Measurements from ENCODE around the gene EIF2AK3. TPM values are rescaled to one million over a fixed set of nuclear protein-coding genes. Genes with fewer than 3 reads are reported as not detected.

Gene EIF2AK3
- total and polyA plus RNA-seq, 2 experiments from 2014 or later = 7.5 to 15.5 TPM

DNA sequence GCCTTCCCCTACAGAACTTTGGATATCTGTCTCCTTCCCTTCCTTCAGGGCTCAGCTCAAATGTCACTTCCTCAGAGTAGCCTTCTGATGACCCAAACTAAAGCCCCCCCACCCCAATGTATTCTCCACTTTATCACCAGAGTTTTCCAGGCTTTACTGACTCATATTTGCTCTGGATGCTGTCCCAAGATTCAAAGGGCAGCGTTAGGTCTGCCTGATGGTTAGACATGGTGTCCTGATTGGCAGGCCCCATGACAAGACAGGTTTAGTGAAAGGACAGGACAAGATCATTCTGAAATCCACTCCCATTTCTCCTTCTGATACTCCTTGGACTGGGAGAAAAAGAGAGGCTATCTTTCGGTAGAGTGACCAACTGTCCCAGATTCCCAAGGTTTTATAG, 41.6 kb upstream of the EIF2AK3 start:
- no peak for DNase-seq

GRCh38 chr2:88667219-88667618, 40.0 kb upstream of the EIF2AK3 start:
- peaks cover 11% of the 10 kb centered on the region for H3K27me3 ChIP-seq (replicated peaks; ENCODE audit: insufficient read depth)

More for the DNA sequence above, 41.6 kb upstream of the EIF2AK3 start:
- TF ChIP-seq EZH2phosphoT487 (IDR thresholded peaks at IDR 0.05; ENCODE audit: insufficient read depth, low read depth) (no peak), EZH2 (IDR thresholded peaks at IDR 0.05; ENCODE audit: insufficient read depth, poor library complexity, severe bottlenecking) (no peak)
- H3K27ac ChIP-seq = no peak overlapping the region
- H3K9me2 ChIP-seq (ENCODE audit: insufficient read depth) = no peaks in the 10 kb centered on the region
- H2AFZ ChIP-seq = no peak overlapping the region
- H3K4me1 ChIP-seq (ENCODE audit: insufficient read depth) = no peaks in the 10 kb centered on the region
- no peak overlapping the region for H3K9ac ChIP-seq
- no peak overlapping the region for H3K4me3 ChIP-seq
- no peaks in the 10 kb centered on the region for H3K36me3 ChIP-seq (ENCODE audit: low read depth)
- H3K79me2 ChIP-seq (ENCODE audit: insufficient read depth) = no peaks in the 10 kb centered on the region
- H4K20me1 ChIP-seq (ENCODE audit: insufficient read depth) = no peaks in the 10 kb centered on the region
- in situ Hi-C loops (cut with MboI) = loop anchor here (5.0 kb wide), 1 partner anchor 77 kb away; no protein-coding TSS in a partner anchor
- H3F3A ChIP-seq (ENCODE audit: insufficient read depth) = no peaks in the 10 kb centered on the region
- 91 to 93% methylated on average over 2 of the region's 2 CpGs for WGBS, 2 experiments (ENCODE audit: low coverage in 1 of 2, low lambda C conversion rate in 2 of 2, missing lambda C conversion rate in 2 of 2)
- H3K9me3 ChIP-seq (ENCODE audit: low read depth) = no peaks in the 10 kb centered on the region
- peaks cover 3% of the 10 kb centered on the region for H3K27me3 ChIP-seq (replicated peaks; ENCODE audit: insufficient read depth)
- no peak overlapping the region for H3K4me2 ChIP-seq (ENCODE audit: unreplicated experiment)

DNA sequence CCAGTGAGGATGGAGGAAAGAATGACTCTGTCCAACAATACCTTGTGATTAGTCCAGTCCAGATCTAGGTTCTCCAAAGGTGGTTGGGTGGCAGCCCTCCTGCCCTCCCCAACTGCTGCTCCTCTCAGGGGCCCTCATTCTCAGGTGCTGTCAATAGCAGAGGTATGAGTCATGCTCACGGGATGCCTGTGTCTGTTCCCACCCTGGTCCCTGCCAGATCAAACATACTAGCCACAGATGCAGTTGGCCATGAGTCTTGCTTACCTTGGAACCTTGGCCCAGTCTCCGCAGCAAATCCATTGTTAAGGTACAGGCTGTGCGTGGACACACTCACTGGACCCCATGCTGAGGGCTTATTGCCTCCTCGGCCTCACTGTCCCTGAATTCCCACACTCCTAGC, 39.3 kb upstream of the EIF2AK3 start:
- H3K9me2 ChIP-seq (ENCODE audit: insufficient read depth) = no peaks in the 10 kb centered on the region
- no peak overlapping the region for H3K27ac ChIP-seq
- no peaks in the 10 kb centered on the region for H3F3A ChIP-seq (ENCODE audit: insufficient read depth)
- no peak overlapping the region for H3K9ac ChIP-seq
- H2AFZ ChIP-seq = no peak overlapping the region
- in situ Hi-C loops (cut with MboI) = loop anchor here (5.0 kb wide), 1 partner anchor 74 kb away; no protein-coding TSS in a partner anchor
- no peaks in the 10 kb centered on the region for H3K9me3 ChIP-seq (ENCODE audit: low read depth)
- no peak overlapping the region for H3K4me3 ChIP-seq
- no peaks in the 10 kb centered on the region for H4K20me1 ChIP-seq (ENCODE audit: insufficient read depth)
- H3K4me2 ChIP-seq (ENCODE audit: unreplicated experiment) = no peak overlapping the region
- no peaks in the 10 kb centered on the region for H3K36me3 ChIP-seq (ENCODE audit: low read depth)
- TF ChIP-seq EZH2phosphoT487 (IDR thresholded peaks at IDR 0.05; ENCODE audit: insufficient read depth, low read depth) (no peak), EZH2 (IDR thresholded peaks at IDR 0.05; ENCODE audit: insufficient read depth, poor library complexity, severe bottlenecking) (no peak)
- no peaks in the 10 kb centered on the region for H3K79me2 ChIP-seq (ENCODE audit: insufficient read depth)
- no peak for DNase-seq
- 53 to 75% methylated on average over 4 of the region's 4 CpGs for WGBS, 2 experiments (ENCODE audit: low coverage in 1 of 2, low lambda C conversion rate in 2 of 2, missing lambda C conversion rate in 2 of 2)
- H3K4me1 ChIP-seq (ENCODE audit: insufficient read depth) = no peaks in the 10 kb centered on the region
- H3K27me3 ChIP-seq (replicated peaks; ENCODE audit: insufficient read depth) = peaks cover 11% of the 10 kb centered on the region

More at GRCh38 chr2:88667219-88667618, 40.0 kb upstream of the EIF2AK3 start:
- Histone ChIP-seq H3K36me3 (ENCODE audit: low read depth) (no peaks in the 10 kb centered on the region), H3K9me3 (ENCODE audit: low read depth) (no peaks in the 10 kb centered on the region), H3K9me2 (ENCODE audit: insufficient read depth) (no peaks in the 10 kb centered on the region), H2AFZ (no peak overlapping the region), H3K4me1 (ENCODE audit: insufficient read depth) (no peaks in the 10 kb centered on the region), H4K20me1 (ENCODE audit: insufficient read depth) (no peaks in the 10 kb centered on the region), H3K79me2 (ENCODE audit: insufficient read depth) (no peaks in the 10 kb centered on the region), H3K4me3 (no peak overlapping the region), H3K4me2 (ENCODE audit: unreplicated experiment) (no peak overlapping the region), H3K9ac (no peak overlapping the region), H3K27ac (no peak overlapping the region), H3F3A (ENCODE audit: insufficient read depth) (no peaks in the 10 kb centered on the region)
- WGBS, 2 experiments (ENCODE audit: low coverage in 1 of 2, low lambda C conversion rate in 2 of 2, missing lambda C conversion rate in 2 of 2) = 62 to 67% methylated on average over 2 of the region's 2 CpGs
- in situ Hi-C loops (cut with MboI) = loop anchor here (5.0 kb wide), 1 partner anchor 75 kb away; no protein-coding TSS in a partner anchor
- no peak for DNase-seq
- TF ChIP-seq EZH2 (IDR thresholded peaks at IDR 0.05; ENCODE audit: insufficient read depth, poor library complexity, severe bottlenecking) (no peak), EZH2phosphoT487 (IDR thresholded peaks at IDR 0.05; ENCODE audit: insufficient read depth, low read depth) (no peak)

- WGBS, 2 experiments (ENCODE audit: low coverage in 1 of 2, low lambda C conversion rate in 2 of 2, missing lambda C conversion rate in 2 of 2) = 87 to 92% methylated on average over 1 of the region's 1 CpG
- Histone ChIP-seq H3K9me2 (ENCODE audit: insufficient read depth) (no peaks in the 10 kb centered on the region), H3K27ac (no peak overlapping the region), H3K27me3 (replicated peaks; ENCODE audit: insufficient read depth) (peaks cover 11% of the 10 kb centered on the region; the same call in 1 of the 2 replicates), H3K4me3 (no peak overlapping the region), H3K36me3 (ENCODE audit: low read depth) (no peaks in the 10 kb centered on the region), H3K9me3 (ENCODE audit: low read depth) (no peaks in the 10 kb centered on the region), H3K4me1 (ENCODE audit: insufficient read depth) (peaks cover 42% of the 10 kb centered on the region), H4K20me1 (ENCODE audit: insufficient read depth) (no peaks in the 10 kb centered on the region), H3K9ac (no peak overlapping the region), H3K79me2 (ENCODE audit: insufficient read depth) (no peaks in the 10 kb centered on the region), H2AFZ (no peak overlapping the region), H3F3A (ENCODE audit: insufficient read depth) (peaks cover 42% of the 10 kb centered on the region), H3K4me2 (ENCODE audit: unreplicated experiment) (no peak overlapping the region)
- no peak for DNase-seq
- TF ChIP-seq EZH2 (IDR thresholded peaks at IDR 0.05; ENCODE audit: insufficient read depth, poor library complexity, severe bottlenecking) (no peak), EZH2phosphoT487 (IDR thresholded peaks at IDR 0.05; ENCODE audit: insufficient read depth, low read depth) (no peak)
- in situ Hi-C loops (cut with MboI) = no loop called here
Observed at GRCh38 chr2:88660622-88661021, 33.4 kb upstream of the EIF2AK3 start.

Measured in GM23248 (cell line).